AG20443 (cell line): ENCODE results near the gene DEFB112.

ENCODE experiments used
- DNase-seq: peaks from one replicate; pipeline ENCODE4 v3.0.0; 2012; ENCODE audit warnings: low spot score, mixed read lengths

The DEFB112 gene

GRCh38 chr6:49995278-49995677 is 54.5 kb downstream of the DEFB112 start:
- DNase-seq: no peak
